ENCODE data around the gene CEP63.

Gene CEP63
- total RNA-seq, result 7.3 to 10.4 (median 8.9) reads per million in 3 donors

DNA sequence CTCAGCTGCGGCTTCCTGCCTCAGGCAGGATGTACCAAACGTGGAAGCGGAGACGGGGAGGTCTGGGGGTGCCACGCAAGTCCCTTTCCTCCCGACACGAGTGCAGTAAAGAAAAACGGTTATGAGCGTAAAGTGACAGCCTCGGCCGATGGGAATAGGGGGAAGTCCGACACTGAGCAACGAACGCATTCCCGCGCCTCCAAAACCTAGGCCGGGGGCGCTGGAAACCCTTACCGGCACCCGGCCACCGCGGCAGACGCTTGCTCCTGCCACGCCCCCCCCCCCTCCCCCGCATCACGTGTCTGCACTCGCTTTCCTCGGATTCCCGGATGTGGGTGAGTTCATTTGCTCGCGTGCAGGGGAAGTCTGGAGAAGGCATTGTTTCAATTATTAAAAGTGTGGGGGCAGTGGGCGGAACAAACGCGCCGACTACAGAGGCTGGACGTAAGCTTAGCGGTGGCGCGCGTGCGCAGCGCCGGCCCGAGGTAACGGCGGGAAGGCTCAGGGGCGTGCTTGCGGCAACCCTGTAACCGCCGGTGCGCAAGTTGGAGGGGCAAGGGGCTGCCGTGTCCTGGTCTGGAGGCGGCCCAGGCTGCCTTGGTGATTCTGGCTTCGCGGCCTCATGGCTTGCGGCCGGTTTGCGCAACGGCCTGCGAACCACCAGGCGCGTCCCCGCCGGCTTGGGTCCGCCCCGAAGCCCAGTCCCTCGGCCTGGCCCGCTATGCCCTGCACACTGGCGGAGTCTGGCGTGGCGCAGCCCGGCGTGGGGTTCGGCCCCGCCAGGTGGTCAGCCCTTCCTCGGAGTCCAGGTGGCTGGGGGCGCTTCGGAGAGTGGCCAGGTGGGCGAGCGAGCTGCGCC, at the start of gene CEP63, which contains the start of gene ANAPC13:
TSS of gene CEP63 (plus strand) at position 340 of the 859 bp plus-strand sequence. CDS start 9,264 bp downstream, outside the sequence.
TSS of gene ANAPC13 (minus strand) at position 268 of the 859 bp plus-strand sequence. CDS start 3,081 bp downstream, outside the sequence.
- peaks cover 7% of the 10 kb centered on the region for H3K4me1 ChIP-seq (ENCODE audit: control insufficient read depth, insufficient read depth, low read length, poor library complexity, severe bottlenecking)
- no peaks in the 10 kb centered on the region for H3K27me3 ChIP-seq (replicated peaks; ENCODE audit: control insufficient read depth, insufficient read depth, low read length, poor library complexity, severe bottlenecking)
- no peaks in the 10 kb centered on the region for H3K9me3 ChIP-seq (ENCODE audit: control insufficient read depth, low read length)
- H3K4me3 ChIP-seq (ENCODE audit: insufficient read depth, low read depth, low read length, poor library complexity, severe bottlenecking), result peak within 1 kb of the TSS; percentile 80
- peak within 1 kb of the TSS; percentile 88 for H3K27ac ChIP-seq (ENCODE audit: insufficient read depth, low read length, poor library complexity, severe bottlenecking)
- DNase-seq, result peak; percentile 90 to 94 (median 90)
- H3K36me3 ChIP-seq (ENCODE audit: control insufficient read depth, insufficient read depth, low read length), result peaks cover 17% of the 10 kb centered on the region

DNA sequence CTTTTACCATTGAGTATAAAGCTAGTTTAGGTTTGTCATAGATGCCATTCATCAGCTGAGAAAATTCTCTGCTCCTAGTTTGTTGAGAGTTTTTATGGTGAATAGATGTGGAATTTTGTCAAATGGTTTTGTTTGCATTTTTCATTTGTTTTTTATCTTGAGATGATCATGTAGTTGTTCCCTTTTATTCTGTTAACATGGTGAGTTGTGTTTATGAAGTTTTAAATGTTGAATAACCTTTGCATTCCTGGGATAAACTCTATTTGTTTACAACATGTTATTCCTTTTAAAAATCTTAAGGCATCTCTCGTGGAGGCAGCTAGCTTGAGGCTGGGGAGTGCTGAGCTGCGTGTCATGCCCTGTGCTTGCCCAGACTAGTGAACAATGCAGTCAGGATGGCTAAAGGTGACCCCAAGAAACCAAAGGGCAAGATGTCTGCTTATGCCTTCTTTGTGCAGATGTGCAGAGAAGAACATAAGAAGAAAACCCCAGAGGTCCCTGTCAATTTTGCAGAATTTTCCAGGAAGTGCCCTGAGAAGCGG, 48.6 kb upstream of the CEP63 start:
- Histone ChIP-seq H3K36me3 (ENCODE audit: control insufficient read depth, insufficient read depth, low read length) (no peaks in the 10 kb centered on the region), H3K27ac (ENCODE audit: insufficient read depth, low read length, poor library complexity, severe bottlenecking) (no peak overlapping the region), H3K27me3 (replicated peaks; ENCODE audit: control insufficient read depth, insufficient read depth, low read length, poor library complexity, severe bottlenecking) (no peaks in the 10 kb centered on the region), H3K9me3 (ENCODE audit: control insufficient read depth, low read length) (no peaks in the 10 kb centered on the region), H3K4me1 (ENCODE audit: control insufficient read depth, insufficient read depth, low read length, poor library complexity, severe bottlenecking) (no peaks in the 10 kb centered on the region), H3K4me3 (ENCODE audit: insufficient read depth, low read depth, low read length, poor library complexity, severe bottlenecking) (no peak overlapping the region)
- no peak for DNase-seq

DNA sequence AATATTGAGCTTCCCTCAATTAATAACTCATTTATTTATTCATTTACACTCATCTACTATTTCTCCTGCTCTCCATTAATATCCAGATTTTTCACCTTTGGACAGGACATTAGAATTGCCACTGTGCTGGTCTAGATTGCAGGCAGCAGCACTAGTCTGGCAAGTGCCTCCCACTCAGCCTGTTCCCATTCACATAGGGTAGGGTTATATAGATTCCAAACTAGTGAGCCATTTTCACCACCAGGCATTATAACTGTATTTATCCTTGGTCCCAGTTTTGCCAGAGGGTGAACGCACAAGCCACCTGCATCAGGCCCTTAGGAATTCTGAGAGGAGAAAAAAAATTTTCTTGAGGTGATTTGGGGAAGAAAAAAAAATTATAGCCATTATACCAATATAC, 44.5 kb upstream of the CEP63 start:
- no peak overlapping the region for H3K4me3 ChIP-seq (ENCODE audit: insufficient read depth, low read depth, low read length, poor library complexity, severe bottlenecking)
- no peaks in the 10 kb centered on the region for H3K36me3 ChIP-seq (ENCODE audit: control insufficient read depth, insufficient read depth, low read length)
- H3K27me3 ChIP-seq (replicated peaks; ENCODE audit: control insufficient read depth, insufficient read depth, low read length, poor library complexity, severe bottlenecking), result no peaks in the 10 kb centered on the region
- H3K4me1 ChIP-seq (ENCODE audit: control insufficient read depth, insufficient read depth, low read length, poor library complexity, severe bottlenecking), result no peaks in the 10 kb centered on the region
- no peaks in the 10 kb centered on the region for H3K9me3 ChIP-seq (ENCODE audit: control insufficient read depth, low read length)
- no peak for DNase-seq
- H3K27ac ChIP-seq (ENCODE audit: insufficient read depth, low read length, poor library complexity, severe bottlenecking), result no peak overlapping the region

DNA sequence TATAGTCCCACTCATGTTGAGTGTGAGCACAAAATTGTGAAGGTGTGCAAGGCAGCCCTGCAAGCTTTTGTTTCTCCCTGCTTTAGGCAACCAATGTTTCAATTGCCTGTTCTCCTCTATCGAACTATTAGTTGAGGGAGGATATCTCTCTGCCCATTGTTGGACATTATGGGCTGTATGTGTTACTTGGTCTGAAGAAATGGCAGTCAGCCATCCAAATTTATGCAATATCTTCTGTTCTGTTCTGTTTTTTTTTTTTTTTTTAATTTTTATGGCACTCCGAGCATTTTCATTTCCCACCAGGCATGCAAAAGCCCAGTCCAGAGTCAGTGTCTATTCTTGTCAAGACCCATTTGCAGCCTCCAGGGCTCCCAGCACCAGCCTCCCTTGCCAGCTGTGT, 44.0 kb upstream of the CEP63 start:
- H3K36me3 ChIP-seq (ENCODE audit: control insufficient read depth, insufficient read depth, low read length), result no peaks in the 10 kb centered on the region
- no peaks in the 10 kb centered on the region for H3K9me3 ChIP-seq (ENCODE audit: control insufficient read depth, low read length)
- no peak for DNase-seq
- H3K4me3 ChIP-seq (ENCODE audit: insufficient read depth, low read depth, low read length, poor library complexity, severe bottlenecking), result no peak overlapping the region
- no peak overlapping the region for H3K27ac ChIP-seq (ENCODE audit: insufficient read depth, low read length, poor library complexity, severe bottlenecking)
- H3K27me3 ChIP-seq (replicated peaks; ENCODE audit: control insufficient read depth, insufficient read depth, low read length, poor library complexity, severe bottlenecking), result no peaks in the 10 kb centered on the region
- no peaks in the 10 kb centered on the region for H3K4me1 ChIP-seq (ENCODE audit: control insufficient read depth, insufficient read depth, low read length, poor library complexity, severe bottlenecking)

DNA sequence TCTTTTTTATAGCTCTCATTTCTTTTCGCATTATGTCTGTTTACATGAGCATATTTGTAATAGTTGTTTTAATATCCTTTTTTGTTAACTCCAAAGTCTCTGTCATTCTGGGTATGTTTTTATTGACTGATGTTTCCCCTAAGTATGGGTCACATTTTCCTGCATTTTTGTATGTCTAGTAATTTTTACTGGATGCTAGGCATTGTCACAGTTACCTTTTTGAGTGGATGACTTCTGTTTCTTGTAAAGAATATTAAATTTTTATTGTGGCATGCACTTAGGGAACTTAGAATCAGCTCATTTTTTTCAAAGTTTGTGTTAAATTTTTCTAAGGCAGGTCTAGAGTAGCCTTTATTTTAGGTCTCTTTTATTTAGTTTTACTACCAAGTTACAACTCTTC, 40.8 kb upstream of the CEP63 start:
- Histone ChIP-seq H3K4me3 (ENCODE audit: insufficient read depth, low read depth, low read length, poor library complexity, severe bottlenecking) (no peak overlapping the region), H3K36me3 (ENCODE audit: control insufficient read depth, insufficient read depth, low read length) (no peaks in the 10 kb centered on the region), H3K27ac (ENCODE audit: insufficient read depth, low read length, poor library complexity, severe bottlenecking) (no peak overlapping the region), H3K4me1 (ENCODE audit: control insufficient read depth, insufficient read depth, low read length, poor library complexity, severe bottlenecking) (no peaks in the 10 kb centered on the region), H3K27me3 (replicated peaks; ENCODE audit: control insufficient read depth, insufficient read depth, low read length, poor library complexity, severe bottlenecking) (no peaks in the 10 kb centered on the region), H3K9me3 (ENCODE audit: control insufficient read depth, low read length) (no peaks in the 10 kb centered on the region)
- no peak for DNase-seq

DNA sequence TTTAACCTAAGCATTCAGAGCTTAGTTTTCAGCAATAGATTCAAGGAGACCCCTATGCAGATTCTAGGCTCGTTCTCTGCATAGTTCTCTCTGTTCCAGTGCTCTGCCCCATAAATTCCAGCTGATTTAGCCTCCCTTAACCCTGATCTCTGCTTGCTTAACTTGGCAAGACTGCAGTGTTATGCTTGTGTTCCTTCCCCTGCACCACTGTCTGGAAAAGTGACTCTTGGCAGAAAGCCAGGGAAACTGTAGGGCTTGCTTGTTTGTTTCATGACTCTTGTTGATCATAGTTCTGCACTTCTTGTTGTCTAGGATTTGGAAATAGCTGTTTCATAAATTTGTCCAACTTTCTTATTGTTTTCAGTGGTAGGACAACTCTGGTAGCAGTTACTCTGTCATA, 40.2 kb upstream of the CEP63 start:
- no peaks in the 10 kb centered on the region for H3K4me1 ChIP-seq (ENCODE audit: control insufficient read depth, insufficient read depth, low read length, poor library complexity, severe bottlenecking)
- H3K27ac ChIP-seq (ENCODE audit: insufficient read depth, low read length, poor library complexity, severe bottlenecking), result no peak overlapping the region
- no peaks in the 10 kb centered on the region for H3K36me3 ChIP-seq (ENCODE audit: control insufficient read depth, insufficient read depth, low read length)
- no peaks in the 10 kb centered on the region for H3K9me3 ChIP-seq (ENCODE audit: control insufficient read depth, low read length)
- no peak overlapping the region for H3K4me3 ChIP-seq (ENCODE audit: insufficient read depth, low read depth, low read length, poor library complexity, severe bottlenecking)
- H3K27me3 ChIP-seq (replicated peaks; ENCODE audit: control insufficient read depth, insufficient read depth, low read length, poor library complexity, severe bottlenecking), result no peaks in the 10 kb centered on the region
- DNase-seq, result no peak

DNA sequence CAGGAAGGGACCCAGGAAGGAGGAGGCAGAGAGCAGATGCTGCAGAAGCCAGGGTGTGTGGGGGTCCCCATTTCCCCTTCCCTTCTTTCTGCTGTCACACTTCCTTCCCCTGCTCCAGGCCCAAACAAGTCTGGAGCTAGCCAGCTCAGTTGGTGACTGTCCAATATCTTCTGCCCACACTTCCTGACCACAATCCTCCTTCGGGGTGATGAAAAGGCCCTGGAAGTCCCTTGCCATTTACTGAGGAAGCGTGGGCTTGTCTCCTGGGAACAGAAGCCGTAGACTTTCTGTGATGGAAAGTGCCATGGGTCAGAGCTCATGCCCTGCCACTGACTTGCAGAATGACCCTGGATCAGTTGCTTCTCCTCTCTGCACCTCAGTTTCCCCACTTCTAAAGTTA, 39.1 kb upstream of the CEP63 start:
- Histone ChIP-seq H3K9me3 (ENCODE audit: control insufficient read depth, low read length) (no peaks in the 10 kb centered on the region), H3K27ac (ENCODE audit: insufficient read depth, low read length, poor library complexity, severe bottlenecking) (no peak overlapping the region), H3K27me3 (replicated peaks; ENCODE audit: control insufficient read depth, insufficient read depth, low read length, poor library complexity, severe bottlenecking) (no peaks in the 10 kb centered on the region), H3K36me3 (ENCODE audit: control insufficient read depth, insufficient read depth, low read length) (no peaks in the 10 kb centered on the region), H3K4me3 (ENCODE audit: insufficient read depth, low read depth, low read length, poor library complexity, severe bottlenecking) (no peak overlapping the region), H3K4me1 (ENCODE audit: control insufficient read depth, insufficient read depth, low read length, poor library complexity, severe bottlenecking) (no peaks in the 10 kb centered on the region)
- no peak for DNase-seq

DNA sequence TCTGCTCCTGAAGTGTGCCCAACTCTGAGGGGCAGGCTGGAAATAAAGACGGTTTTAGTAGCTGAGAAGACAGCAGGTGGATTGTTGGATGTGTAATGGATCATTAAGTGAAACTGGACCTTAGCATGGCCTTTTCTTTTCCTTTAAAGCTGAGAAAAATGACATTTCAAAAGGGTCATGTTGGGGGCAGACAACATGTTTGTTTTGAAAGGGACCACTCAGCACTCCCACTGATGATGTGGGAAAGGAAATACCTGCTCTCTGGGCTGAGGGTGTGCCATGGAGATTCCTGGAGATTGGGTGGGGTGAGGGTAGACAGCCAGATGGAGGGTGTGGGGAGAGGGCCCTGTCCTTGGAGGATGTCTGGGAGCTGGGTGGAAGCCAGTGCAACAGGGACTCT, 38.5 kb upstream of the CEP63 start:
- H3K4me3 ChIP-seq (ENCODE audit: insufficient read depth, low read depth, low read length, poor library complexity, severe bottlenecking), result no peak overlapping the region
- H3K36me3 ChIP-seq (ENCODE audit: control insufficient read depth, insufficient read depth, low read length), result no peaks in the 10 kb centered on the region
- H3K4me1 ChIP-seq (ENCODE audit: control insufficient read depth, insufficient read depth, low read length, poor library complexity, severe bottlenecking), result no peaks in the 10 kb centered on the region
- DNase-seq, result no peak
- H3K9me3 ChIP-seq (ENCODE audit: control insufficient read depth, low read length), result no peaks in the 10 kb centered on the region
- H3K27ac ChIP-seq (ENCODE audit: insufficient read depth, low read length, poor library complexity, severe bottlenecking), result no peak overlapping the region
- H3K27me3 ChIP-seq (replicated peaks; ENCODE audit: control insufficient read depth, insufficient read depth, low read length, poor library complexity, severe bottlenecking), result no peaks in the 10 kb centered on the region

DNA sequence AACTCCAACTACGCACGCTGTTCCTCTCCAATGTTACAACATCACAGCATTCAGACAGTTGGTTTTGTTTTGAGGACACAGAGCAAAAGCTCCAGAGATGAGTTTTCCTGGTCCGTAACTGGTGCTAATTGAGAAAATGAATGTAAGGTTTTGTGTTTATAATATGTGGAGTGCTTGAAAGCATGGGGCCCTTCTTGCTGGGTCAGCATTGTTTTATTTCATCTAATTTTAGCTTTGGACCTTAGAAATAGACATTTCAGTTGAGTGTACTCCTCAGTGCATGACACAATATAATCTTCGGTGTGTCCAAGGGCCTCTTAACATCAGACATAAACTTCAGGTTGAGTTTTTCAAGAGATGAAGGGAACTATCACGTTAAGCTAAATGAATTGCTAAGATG, 37.2 kb upstream of the CEP63 start:
- Histone ChIP-seq H3K27ac (ENCODE audit: insufficient read depth, low read length, poor library complexity, severe bottlenecking) (no peak overlapping the region), H3K9me3 (ENCODE audit: control insufficient read depth, low read length) (no peaks in the 10 kb centered on the region)
- DNase-seq, result no peak

DNA sequence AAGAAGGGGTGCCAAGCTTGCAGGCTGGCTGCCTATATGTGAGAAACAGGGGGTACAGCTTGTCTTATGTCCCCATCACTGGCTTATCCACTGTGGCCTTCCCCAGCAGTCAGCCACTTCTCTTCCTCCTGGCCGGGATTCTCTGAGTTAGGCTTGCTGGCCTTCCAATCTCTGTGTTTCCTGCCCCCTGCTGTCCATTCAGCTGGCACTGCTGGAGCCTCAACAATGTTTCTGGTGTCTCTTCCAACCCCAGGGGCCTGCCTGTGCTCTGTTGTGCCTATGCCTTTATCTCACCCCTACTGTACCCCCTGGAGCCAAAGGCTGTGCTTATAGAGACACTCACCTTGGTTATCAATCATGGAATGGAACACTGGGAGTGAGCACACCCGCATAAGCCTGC, 36.6 kb upstream of the CEP63 start:
- Histone ChIP-seq H3K27me3 (replicated peaks; ENCODE audit: control insufficient read depth, insufficient read depth, low read length, poor library complexity, severe bottlenecking) (no peaks in the 10 kb centered on the region), H3K4me3 (ENCODE audit: insufficient read depth, low read depth, low read length, poor library complexity, severe bottlenecking) (no peak overlapping the region), H3K9me3 (ENCODE audit: control insufficient read depth, low read length) (no peaks in the 10 kb centered on the region), H3K27ac (ENCODE audit: insufficient read depth, low read length, poor library complexity, severe bottlenecking) (no peak overlapping the region), H3K36me3 (ENCODE audit: control insufficient read depth, insufficient read depth, low read length) (no peaks in the 10 kb centered on the region), H3K4me1 (ENCODE audit: control insufficient read depth, insufficient read depth, low read length, poor library complexity, severe bottlenecking) (no peaks in the 10 kb centered on the region)
- DNase-seq, result no peak

More for the DNA sequence above, 37.2 kb upstream of the CEP63 start:
- Histone ChIP-seq H3K36me3 (ENCODE audit: control insufficient read depth, insufficient read depth, low read length) (no peaks in the 10 kb centered on the region), H3K4me1 (ENCODE audit: control insufficient read depth, insufficient read depth, low read length, poor library complexity, severe bottlenecking) (no peaks in the 10 kb centered on the region), H3K27me3 (replicated peaks; ENCODE audit: control insufficient read depth, insufficient read depth, low read length, poor library complexity, severe bottlenecking) (no peaks in the 10 kb centered on the region), H3K4me3 (ENCODE audit: insufficient read depth, low read depth, low read length, poor library complexity, severe bottlenecking) (no peak overlapping the region)

Data from effector memory CD4-positive, alpha-beta T cell (primary cell).